ENCODE results near the gene DEGS1.

GRCh38 chr1:224163311-224163710 lies 19.7 kb upstream of the DEGS1 start:
- no peak for TF ChIP-seq CTCF (IDR thresholded peaks at IDR 0.05)
- no peak for TF ChIP-seq POLR2A (IDR thresholded peaks at IDR 0.05)
